GM19240 (cell line): ENCODE data around the gene SPINK2.

Source experiments
- DNase-seq: peaks from one replicate; pipeline ENCODE4 v3.0.0; 2011; ENCODE audit warnings: low spot score; ENCODE audit not compliant: insufficient read length

Gene SPINK2

GRCh38 chr4:56821381-56822243 lies at the start of gene SPINK2:
Gene SPINK2, minus strand, starts transcription at chr4:56821701. Its CDS starts 39 bp downstream, at chr4:56821662.
- DNase-seq, result no peak

DNA sequence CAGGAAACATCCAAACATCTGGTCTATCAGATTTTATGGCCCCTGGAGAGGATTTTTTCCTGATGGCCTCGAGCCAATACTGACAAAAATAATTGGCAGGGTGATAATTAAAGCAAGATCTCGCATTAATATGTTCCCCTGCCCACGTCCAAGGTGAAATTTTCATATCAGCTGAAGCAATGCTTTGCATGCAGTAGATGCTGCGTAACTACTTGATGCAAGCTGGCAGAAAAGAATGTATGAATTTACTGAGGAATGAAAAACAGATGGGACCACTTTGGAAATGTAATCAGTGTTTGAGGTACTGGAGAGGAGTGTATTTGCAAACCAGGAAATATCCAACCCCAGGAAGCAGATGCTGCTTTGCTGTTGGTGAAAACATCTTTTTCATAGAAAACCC lies 49.4 kb upstream of the SPINK2 start:
- no peak for DNase-seq

- DNase-seq, result no peak
Measured at GRCh38 chr4:56863441-56864139, 42.1 kb upstream of the SPINK2 start.

DNA sequence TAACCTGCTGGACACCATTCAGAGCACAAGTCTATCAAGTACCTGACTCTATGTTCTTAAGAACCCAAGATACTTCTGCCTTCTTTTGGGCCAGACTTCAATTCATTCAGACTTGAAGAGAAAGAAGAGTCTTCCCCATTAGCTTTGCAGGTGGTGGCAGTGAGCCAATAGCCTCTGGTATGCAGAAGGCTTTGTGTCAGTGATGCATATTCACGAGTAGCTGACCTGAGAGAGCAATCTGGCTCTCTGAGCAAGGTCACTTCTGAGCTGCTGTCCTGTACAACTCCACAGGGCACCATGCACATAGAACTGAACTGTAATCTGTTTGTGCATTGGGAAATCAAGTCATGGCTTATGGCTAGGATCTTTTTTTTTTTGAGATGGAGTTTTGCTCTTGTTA lies 39.9 kb upstream of the SPINK2 start:
- no peak for DNase-seq

DNA sequence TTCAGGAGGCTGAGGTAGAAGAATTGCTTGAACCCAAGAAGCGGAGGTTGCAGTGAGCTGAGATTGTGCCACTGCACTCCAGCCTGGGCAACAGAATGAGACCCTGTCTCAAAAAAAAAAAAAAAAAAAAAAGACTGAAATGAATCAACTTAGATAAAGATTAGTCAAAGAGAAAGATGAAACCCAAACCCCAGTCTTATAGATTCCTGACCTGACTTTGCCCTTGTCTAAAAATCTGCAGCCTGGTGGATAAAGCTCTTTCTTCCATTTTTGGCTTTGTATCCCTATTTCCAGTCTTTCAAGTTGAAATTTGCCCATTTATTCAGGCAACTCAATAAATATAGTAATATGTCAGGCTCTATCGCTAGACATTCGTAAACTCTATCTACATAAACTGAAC lies 39.3 kb upstream of the SPINK2 start:
- no peak for DNase-seq

GRCh38 chr4:56859841-56860240 lies 38.3 kb upstream of the SPINK2 start:
- DNase-seq, result no peak

DNA sequence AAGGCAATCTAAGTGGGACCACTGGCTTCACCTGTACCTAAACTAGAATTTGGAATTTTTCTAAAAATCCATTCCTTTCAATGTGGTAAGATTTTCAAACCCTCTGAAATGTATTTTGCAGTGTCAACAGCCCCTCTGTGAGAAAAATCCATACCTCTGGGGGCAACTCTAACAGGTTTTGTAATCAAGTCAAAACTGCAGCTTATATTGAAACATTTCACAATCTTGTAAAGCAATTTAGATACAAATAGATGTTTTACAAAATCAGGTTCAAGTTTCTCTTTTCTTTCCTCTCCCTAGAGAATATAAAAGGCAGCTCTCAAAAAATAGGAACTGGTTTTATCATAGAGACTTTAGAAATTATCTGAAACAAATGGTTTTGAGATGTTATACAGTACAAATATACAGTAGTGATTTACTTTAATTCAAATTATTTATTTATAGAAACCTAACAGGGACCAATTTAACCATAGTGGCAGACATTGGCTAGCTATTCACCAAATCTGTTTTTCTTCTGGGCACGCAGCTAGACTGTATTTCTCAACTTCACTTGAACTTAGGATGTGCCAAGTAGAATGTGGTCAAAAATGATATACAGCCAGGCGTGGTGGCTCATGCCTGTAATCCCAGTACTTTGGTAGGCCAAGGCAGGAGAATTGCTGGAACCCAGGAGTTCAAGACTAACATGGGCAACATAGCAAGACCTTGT lies 36.3 kb upstream of the SPINK2 start:
- no peak for DNase-seq

DNA sequence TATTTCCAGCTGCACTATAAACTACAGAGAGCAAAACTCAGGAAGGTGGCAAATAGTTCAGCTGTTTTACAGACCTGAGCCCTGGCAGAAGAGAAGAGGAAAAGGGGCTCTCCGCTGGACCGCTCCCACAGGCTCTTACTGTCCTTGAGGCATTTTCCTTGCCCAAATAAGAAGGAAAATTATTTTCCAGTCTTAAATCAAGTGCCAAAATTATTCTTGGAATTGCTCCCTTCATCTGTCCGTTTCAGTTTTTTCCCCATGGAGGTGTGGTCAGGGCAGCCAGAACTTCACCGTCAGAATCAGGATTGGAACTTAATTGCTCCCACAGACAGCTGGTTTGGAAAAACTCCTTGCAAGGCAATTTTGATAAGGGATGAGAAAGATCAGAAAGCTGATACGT lies 35.2 kb upstream of the SPINK2 start:
- DNase-seq, result no peak

- DNase-seq, result no peak
Measured at GRCh38 chr4:56850910-56851309, 29.4 kb upstream of the SPINK2 start.

DNA sequence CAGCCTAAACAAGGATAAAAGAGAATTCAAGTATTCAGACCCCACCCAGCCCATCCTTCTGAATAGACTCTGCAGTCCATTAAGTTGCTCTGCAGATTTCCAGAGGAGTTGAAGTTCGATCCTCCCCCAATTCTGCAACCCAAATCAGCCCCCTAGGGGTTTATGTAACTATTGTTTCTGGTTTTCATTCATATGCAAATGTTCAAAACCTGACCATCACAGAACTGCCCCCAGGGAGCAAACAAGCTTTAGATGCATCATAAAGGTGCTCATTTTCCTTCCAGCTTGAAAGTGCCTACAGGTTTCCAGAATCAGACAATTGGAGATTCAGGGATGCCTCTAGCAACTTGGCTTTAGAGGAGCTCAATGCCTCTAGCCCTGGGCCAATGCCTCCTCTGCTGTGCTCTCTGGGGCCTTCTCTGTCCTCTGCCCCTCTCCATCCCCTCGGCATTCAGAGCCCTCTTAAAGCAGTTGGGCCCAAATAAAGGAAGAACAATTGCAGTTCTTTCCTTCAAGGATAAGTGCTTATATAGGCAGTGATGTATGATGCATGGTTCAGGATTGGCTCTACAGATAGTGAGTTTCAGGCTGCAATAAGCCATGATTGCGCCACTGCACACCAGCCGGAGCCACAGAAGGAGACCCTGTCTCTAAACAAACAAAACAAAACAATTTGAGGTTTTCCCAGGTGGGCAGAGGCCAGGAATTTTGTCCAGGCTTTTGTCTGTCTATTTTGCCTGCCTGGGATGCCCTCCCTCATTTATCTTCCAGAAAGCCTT lies 23.5 kb upstream of the SPINK2 start:
- no peak for DNase-seq

DNA sequence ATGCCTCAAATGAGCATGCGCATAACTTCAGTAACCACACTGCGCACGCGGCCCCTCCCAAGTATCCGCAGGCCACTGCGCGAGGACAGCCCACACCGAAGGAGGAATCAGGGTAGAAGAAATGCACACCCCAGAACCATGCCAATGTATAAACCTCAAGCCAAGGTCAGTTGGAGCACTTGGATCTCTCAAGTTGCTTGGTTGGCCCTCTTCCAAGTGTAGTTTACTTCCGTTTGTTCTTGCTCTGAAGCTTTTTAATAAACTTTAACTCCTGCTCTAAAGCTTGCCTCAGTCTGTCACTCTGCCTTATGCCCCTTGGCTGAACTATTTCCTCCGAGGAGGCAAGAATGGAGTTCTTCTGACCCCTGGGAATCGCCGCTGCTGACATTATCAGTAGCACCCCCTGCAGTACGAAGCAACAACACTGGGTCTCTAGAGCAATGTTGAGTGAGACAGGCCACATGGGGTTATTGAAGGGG lies 22.0 kb upstream of the SPINK2 start:
- DNase-seq, result no peak

DNA sequence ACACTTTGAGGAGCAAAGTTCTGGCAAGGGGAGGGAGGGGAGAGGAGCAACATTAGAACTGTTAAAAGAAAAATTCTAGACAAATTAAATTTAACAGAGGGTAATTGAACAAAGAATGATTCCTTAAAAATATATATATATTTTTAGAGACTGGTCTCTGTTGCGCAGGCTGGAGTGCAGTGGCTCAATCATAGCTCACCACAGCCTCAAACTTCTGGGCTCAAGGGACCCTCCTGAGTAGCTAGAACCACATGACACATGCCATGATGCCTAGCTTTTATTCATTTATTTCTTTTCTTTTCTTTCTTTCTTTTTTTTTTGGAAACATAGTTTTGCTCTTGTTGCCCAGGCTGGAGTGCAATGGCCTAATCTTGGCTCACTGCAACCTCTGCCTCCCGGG lies 19.1 kb upstream of the SPINK2 start:
- DNase-seq, result no peak

DNA sequence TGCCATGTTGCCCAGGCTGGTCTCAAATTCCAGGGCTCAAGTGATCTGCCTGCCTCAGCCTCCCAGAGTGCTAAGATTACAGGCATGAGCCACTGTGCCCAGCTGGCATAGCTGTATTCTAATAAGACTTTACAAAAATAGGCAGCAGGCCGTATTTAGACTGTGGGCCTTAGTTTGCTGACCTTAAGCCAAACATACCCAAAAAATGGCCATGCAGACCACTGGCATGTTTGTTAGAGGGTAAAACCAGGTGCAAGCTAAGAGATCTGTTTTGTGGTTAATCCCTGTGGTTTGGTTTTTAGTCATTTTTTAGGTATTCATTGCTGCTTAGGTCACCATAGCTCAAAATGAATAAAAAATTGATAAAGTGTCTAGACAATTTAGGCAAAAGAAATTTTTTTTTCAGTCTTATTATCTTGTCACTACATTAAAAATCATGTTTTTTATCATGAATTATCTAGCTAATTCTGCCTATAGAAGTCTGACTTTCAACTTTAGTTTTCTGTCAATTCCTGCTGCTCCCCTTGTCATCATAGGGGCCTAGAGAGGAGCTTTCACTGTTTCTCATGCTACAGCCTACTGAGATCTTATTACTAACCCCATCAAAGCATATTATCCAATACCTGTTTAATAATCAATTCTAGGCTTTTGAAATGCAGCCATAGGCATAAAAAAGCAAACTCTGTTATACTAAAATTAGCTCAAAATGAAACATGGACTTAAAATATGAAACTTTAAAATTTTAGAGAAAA lies 7.5 kb upstream of the SPINK2 start:
- no peak for DNase-seq

DNA sequence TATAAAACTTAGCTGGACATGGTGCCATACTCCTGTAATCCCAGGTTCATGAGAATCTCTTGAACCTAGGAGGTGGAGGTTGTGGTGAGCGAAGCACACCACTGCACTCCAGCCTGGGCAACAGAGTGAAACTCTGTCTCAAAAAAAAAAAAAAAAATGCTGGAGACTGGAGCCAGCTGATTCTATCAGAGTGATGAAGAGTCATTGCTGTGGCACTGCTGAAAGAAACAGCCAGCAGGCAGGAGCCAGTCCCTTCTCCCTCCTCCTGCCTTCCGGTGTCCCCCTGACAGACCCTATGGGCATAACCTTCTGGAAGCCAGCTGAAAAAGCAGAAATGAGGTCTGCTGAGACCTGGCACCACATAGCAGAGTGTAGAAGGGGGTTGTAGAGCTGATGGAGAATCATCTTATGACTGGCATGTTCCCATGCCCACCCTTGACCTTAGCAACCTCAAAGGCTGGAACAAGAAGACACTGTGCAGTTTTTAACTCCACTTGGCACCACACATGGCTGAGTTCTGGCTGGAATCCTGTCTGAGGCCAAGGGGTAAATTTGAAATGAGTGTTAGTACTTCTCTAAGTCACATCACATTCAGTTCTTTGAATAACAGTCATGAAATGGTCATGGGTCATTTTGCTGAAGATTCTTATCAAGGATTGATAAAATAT lies 2.6 kb upstream of the SPINK2 start:
- DNase-seq, result no peak

DNA sequence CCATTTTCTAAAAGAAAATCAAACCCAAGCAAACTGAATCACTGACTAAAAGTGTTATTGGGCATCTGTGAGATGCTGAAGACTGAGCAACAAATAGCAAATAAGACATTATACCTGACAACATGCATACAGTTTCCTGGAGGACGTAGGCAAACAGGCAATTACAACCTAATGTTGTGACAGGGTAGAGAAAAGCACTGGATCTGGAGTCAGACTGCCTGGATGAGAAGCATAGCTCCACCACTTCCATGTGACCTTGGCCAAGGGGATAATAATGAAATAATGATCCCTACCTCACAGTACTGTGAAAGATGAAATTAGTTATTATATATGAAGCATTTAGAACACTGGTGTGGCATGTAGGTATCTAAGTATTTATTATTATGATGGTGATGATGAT lies 2.7 kb downstream of the SPINK2 start:
- DNase-seq, result no peak

- DNase-seq, result peak; percentile 44
Measured at GRCh38 chr4:56817840-56818491, 3.5 kb downstream of the SPINK2 start.

- DNase-seq, result no peak
Measured at GRCh38 chr4:56806666-56807065, 14.8 kb downstream of the SPINK2 start.

DNA sequence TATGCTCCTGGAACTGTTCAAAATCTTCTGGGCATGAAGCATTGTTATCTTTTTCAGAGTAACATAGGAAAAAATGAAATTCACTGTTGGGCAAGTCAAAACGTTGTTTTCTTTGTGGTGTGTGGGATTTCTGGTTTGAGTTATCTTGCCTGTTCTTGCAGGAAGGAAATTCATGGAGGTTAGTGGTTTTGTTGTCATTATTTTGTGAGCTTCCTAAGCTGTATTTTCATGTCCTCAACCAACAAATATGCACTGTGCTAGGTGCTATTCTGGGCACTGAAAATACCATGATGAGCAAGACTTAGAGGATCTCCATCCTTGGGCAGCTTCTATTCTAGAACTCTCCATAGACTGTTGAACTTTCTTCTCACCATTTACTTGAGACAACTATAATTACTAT lies 16.9 kb downstream of the SPINK2 start:
- no peak for DNase-seq

- no peak for DNase-seq
Measured at GRCh38 chr4:56803471-56803870, 18.0 kb downstream of the SPINK2 start.
